Measurements from ENCODE around the gene CDH13.

Gene CDH13

DNA sequence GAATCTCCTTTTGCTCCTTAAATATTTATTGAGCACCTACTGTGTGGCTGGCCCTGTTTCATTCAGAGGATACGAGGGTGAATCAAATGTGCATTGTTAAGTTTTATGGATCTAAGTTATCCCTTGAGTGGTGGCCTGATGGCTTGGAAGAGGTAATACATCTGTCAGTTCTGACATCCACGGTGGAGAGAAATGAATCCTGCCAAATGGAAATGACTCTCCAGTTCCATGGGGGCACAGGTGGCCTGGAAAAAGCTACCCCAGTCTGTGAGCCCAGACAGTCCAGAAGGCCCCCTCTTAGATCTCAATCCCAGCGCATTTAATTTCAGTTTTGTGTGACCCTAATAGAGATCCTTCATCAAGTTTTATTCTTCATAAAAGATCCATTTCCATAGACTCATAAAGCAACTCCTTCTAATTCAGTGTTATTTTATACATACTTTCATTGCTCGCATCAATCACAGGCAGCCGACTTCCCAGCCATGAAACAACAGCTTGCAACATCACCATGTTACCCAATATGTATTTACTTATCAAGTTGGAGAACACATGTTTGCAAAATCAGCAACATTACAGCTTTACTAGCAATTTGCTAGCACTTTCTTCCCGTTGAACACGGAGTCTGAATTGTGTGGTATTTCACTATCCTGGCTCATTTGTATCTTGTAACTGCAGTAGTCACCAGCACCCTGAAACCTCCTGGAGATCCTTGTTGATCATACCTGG lies 846.2 kb downstream of the CDH13 start (continued):
- no peak for TF ChIP-seq SP3 (tag by site-specific recombination; IDR thresholded peaks at IDR 0.05)
- no peak for TF ChIP-seq ZNF529 (tag by site-specific recombination; IDR thresholded peaks at IDR 0.05; ENCODE audit: insufficient replicate concordance)
- TF ChIP-seq EGR2 (tag by site-specific recombination; IDR thresholded peaks at IDR 0.05; ENCODE audit: low read depth): no peak
- no peak for TF ChIP-seq BCL11A (tag by site-specific recombination; IDR thresholded peaks at IDR 0.05; ENCODE audit: low read depth)
- TF ChIP-seq ZNF561 (tag by site-specific recombination; IDR thresholded peaks at IDR 0.05; ENCODE audit: borderline replicate concordance): no peak
- TF ChIP-seq ZNF416 (tag by site-specific recombination; IDR thresholded peaks at IDR 0.05): no peak
- TF ChIP-seq ZNF768 (tag by site-specific recombination; IDR thresholded peaks at IDR 0.05): no peak
- TF ChIP-seq, protein P1, sequence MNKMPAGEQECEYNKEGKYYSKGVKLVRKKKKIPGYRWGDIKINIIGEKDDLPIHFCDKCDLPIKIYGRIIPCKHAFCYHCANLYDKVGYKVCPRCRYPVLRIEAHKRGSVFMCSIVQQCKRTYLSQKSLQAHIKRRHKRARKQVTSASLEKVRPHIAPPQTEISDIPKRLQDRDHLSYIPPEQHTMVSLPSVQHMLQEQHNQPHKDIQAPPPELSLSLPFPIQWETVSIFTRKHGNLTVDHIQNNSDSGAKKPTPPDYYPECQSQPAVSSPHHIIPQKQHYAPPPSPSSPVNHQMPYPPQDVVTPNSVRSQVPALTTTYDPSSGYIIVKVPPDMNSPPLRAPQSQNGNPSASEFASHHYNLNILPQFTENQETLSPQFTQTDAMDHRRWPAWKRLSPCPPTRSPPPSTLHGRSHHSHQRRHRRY (tag by site-specific recombination; IDR thresholded peaks at IDR 0.05): no peak

DNA sequence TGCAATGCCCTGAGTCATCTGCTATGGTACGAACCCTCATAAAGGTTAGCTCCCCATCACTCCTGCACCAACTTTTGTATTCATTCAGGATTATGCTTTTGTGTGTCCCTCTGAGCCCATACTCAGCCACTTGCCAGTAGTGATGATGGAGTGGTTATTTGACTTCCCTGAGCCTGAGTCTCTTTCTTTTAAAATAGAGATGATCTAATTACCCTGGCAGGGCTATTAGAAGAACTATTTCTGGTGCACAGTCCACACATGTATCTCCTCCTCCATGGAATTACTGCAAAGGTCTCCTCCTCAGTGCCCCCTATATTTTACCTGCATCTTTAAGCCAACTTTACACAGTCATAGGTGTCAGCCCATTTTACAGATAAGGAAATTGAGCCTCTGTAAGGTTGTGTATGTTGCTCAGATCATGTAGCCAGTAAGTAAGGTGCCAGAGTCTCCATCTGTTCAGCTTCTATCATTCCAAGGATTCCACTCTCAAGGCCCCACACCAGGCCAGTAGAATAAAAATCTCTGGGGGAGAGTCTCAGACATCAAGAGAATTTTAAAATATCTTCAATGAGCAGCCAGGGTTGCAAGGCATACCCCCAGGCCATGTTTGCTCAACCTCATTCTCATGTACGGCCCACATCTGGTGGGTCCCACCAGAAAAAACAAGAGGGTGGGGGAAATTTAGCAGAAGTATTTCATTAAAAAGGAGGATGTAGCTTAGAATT lies 847.3 kb downstream of the CDH13 start:
- H3K27ac ChIP-seq (ENCODE audit: extremely low read depth, low read depth, low read length): no peak overlapping the region
- ChIA-PET POLR2A (no interaction called here), CTCF (no interaction called here)
- H3K9me3 ChIP-seq (ENCODE audit: control insufficient read depth, insufficient read depth, low read depth, low read length): no peaks in the 10 kb centered on the region
- H3K4me3 ChIP-seq (ENCODE audit: low read depth, low read length): no peak overlapping the region
- no peaks in the 10 kb centered on the region for H3K36me3 ChIP-seq (ENCODE audit: control insufficient read depth in 2 of 2, insufficient read depth in 1 of 2, low read length in 2 of 2)
- TF ChIP-seq ZNF24 (tag by site-specific recombination; IDR thresholded peaks at IDR 0.05) (no peak), ZNF558 (tag by site-specific recombination; IDR thresholded peaks at IDR 0.05) (no peak), ZNF426 (tag by site-specific recombination; IDR thresholded peaks at IDR 0.05) (no peak), ZNF624 (tag by site-specific recombination; IDR thresholded peaks at IDR 0.05) (no peak), ZNF544 (tag by site-specific recombination; IDR thresholded peaks at IDR 0.05) (no peak), ZNF843 (tag by site-specific recombination; IDR thresholded peaks at IDR 0.05) (no peak), ZNF747 (tag by site-specific recombination; IDR thresholded peaks at IDR 0.05) (no peak), OVOL3 (tag by site-specific recombination; IDR thresholded peaks at IDR 0.05) (no peak), SP2 (tag by site-specific recombination; IDR thresholded peaks at IDR 0.05) (no peak), ZNF768 (tag by site-specific recombination; IDR thresholded peaks at IDR 0.05) (no peak), ZBTB48 (tag by site-specific recombination; IDR thresholded peaks at IDR 0.05) (no peak), ZNF132 (tag by site-specific recombination; IDR thresholded peaks at IDR 0.05; ENCODE audit: borderline replicate concordance) (no peak), ZNF623 (tag by site-specific recombination; IDR thresholded peaks at IDR 0.05) (no peak), FEZF1 (tag by site-specific recombination; IDR thresholded peaks at IDR 0.05) (no peak)
- TF ChIP-seq, protein P2, sequence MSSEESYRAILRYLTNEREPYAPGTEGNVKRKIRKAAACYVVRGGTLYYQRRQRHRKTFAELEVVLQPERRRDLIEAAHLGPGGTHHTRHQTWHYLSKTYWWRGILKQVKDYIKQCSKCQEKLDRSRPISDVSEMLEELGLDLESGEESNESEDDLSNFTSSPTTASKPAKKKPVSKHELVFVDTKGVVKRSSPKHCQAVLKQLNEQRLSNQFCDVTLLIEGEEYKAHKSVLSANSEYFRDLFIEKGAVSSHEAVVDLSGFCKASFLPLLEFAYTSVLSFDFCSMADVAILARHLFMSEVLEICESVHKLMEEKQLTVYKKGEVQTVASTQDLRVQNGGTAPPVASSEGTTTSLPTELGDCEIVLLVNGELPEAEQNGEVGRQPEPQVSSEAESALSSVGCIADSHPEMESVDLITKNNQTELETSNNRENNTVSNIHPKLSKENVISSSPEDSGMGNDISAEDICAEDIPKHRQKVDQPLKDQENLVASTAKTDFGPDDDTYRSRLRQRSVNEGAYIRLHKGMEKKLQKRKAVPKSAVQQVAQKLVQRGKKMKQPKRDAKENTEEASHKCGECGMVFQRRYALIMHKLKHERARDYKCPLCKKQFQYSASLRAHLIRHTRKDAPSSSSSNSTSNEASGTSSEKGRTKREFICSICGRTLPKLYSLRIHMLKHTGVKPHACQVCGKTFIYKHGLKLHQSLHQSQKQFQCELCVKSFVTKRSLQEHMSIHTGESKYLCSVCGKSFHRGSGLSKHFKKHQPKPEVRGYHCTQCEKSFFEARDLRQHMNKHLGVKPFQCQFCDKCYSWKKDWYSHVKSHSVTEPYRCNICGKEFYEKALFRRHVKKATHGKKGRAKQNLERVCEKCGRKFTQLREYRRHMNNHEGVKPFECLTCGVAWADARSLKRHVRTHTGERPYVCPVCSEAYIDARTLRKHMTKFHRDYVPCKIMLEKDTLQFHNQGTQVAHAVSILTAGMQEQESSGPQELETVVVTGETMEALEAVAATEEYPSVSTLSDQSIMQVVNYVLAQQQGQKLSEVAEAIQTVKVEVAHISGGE (tag by site-specific recombination; conservative IDR thresholded peaks at IDR 0.05; ENCODE audit: low read depth): no peak
- TF ChIP-seq, protein P3, sequence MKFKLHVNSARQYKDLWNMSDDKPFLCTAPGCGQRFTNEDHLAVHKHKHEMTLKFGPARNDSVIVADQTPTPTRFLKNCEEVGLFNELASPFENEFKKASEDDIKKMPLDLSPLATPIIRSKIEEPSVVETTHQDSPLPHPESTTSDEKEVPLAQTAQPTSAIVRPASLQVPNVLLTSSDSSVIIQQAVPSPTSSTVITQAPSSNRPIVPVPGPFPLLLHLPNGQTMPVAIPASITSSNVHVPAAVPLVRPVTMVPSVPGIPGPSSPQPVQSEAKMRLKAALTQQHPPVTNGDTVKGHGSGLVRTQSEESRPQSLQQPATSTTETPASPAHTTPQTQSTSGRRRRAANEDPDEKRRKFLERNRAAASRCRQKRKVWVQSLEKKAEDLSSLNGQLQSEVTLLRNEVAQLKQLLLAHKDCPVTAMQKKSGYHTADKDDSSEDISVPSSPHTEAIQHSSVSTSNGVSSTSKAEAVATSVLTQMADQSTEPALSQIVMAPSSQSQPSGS (tag by site-specific recombination; IDR thresholded peaks at IDR 0.05; ENCODE audit: low read depth): no peak
- TF ChIP-seq, protein P4, sequence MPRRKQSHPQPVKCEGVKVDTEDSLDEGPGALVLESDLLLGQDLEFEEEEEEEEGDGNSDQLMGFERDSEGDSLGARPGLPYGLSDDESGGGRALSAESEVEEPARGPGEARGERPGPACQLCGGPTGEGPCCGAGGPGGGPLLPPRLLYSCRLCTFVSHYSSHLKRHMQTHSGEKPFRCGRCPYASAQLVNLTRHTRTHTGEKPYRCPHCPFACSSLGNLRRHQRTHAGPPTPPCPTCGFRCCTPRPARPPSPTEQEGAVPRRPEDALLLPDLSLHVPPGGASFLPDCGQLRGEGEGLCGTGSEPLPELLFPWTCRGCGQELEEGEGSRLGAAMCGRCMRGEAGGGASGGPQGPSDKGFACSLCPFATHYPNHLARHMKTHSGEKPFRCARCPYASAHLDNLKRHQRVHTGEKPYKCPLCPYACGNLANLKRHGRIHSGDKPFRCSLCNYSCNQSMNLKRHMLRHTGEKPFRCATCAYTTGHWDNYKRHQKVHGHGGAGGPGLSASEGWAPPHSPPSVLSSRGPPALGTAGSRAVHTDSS (tag by site-specific recombination; IDR thresholded peaks at IDR 0.05): no peak
- no peaks in the 10 kb centered on the region; the same call in 1 of the 2 replicates for H3K4me1 ChIP-seq (ENCODE audit: control insufficient read depth, insufficient read depth, low read length)

Measured in HEK293 (cell line).